Lung (tissue), 12 donors: Measurements from ENCODE around the gene CPSF7. TPM values are rescaled to one million over a fixed set of nuclear protein-coding genes. Genes with fewer than 3 reads are reported as not detected.

Experiments
- ATAC-seq: fragments of 200-7000 bp; cut with Tn5 transposase; one replicate; pipeline ENCODE4 v1.9.1; 2020; ENCODE audit warnings: moderate number of reproducible peaks; ENCODE audit not compliant: insufficient read depth, low FRiP score
- DNase-seq, 3 donors: peaks; one replicate each; pipeline ENCODE4 v3.0.0-alpha.2; 2013 to 2017
- H3K27ac ChIP-seq, 2 donors: one replicate each; pipeline ENCODE4 v1.5.1; 2013; ENCODE audit warnings: mild to moderate bottlenecking in 2 of 2, moderate library complexity in 2 of 2, control low read depth in 1 of 2, inconsistent platforms in 1 of 2, low read depth in 1 of 2, low read length in 1 of 2
- H3K27me3 ChIP-seq, 3 donors: one replicate each; pipeline ENCODE4 v1.5.1; 2013; ENCODE audit warnings: low read length in 2 of 3; ENCODE audit not compliant: control insufficient read depth in 3 of 3, insufficient read depth in 3 of 3
- H3K36me3 ChIP-seq, 4 donors: one replicate each; pipeline ENCODE4 v1.5.1; 2013; ENCODE audit warnings: low read length in 4 of 4, mild to moderate bottlenecking in 1 of 4, moderate library complexity in 1 of 4; ENCODE audit not compliant: control insufficient read depth in 4 of 4, insufficient read depth in 4 of 4
- H3K4me1 ChIP-seq, 5 donors: one replicate each; pipeline ENCODE4 v1.5.1; 2013; ENCODE audit warnings: low read length in 5 of 5, mild to moderate bottlenecking in 2 of 5, moderate library complexity in 1 of 5; ENCODE audit not compliant: control insufficient read depth in 5 of 5, insufficient read depth in 5 of 5
- H3K4me3 ChIP-seq: one replicate; pipeline ENCODE4 v1.5.1; 2013; ENCODE audit warnings: mild to moderate bottlenecking, control low read depth, moderate library complexity
- H3K9ac ChIP-seq, 2 donors: one replicate each; pipeline ENCODE4 v1.5.1; 2013; ENCODE audit warnings: low read length in 2 of 2, control low read depth in 1 of 2; ENCODE audit not compliant: insufficient read depth in 1 of 2
- H3K9me3 ChIP-seq, 4 donors: one replicate each; pipeline ENCODE4 v1.5.1; 2013; ENCODE audit warnings: low read length in 3 of 4, mild to moderate bottlenecking in 1 of 4, moderate library complexity in 1 of 4; ENCODE audit not compliant: control insufficient read depth in 4 of 4, insufficient read depth in 3 of 4
- WGBS, 2 donors: extraction: QIAGEN DNeasy Blood & Tissue Kit; methylation state at CpG; one replicate each; pipeline ENCODE4 v1.1.7; 2013; 5-methylcytosine and 5-hydroxymethylcytosine counted together
- polyA plus RNA-seq, 2 donors: library from polyadenylated mRNA; stranded (reverse); fragments of 200-250 nt; gene quantifications; one replicate each; pipeline ENCODE4 v1.2.1, GENCODE V29; 2013
- total RNA-seq, 2 donors: library from RNA; depleted of rRNA in 1 of 2; stranded (reverse); fragments of >200 nt in 1 of 2; gene quantifications; one replicate each; pipeline ENCODE4 v1.2.1, GENCODE V29; 2014 to 2021
- TF ChIP-seq, protein P1 (sequence below): IDR thresholded peaks from 2 replicates; pipeline ENCODE4 v1.5.1; 2012; ENCODE audit warnings: mild to moderate bottlenecking; ENCODE audit errors: control extremely low read depth, extremely low read depth
- donor health status: control.
- donor health status: control.
- donor health status: Bipolar disorder and iron deficiency.
- donor health status: healthy.
- donor health status: DM: yes; HTN: yes; CAD: no.

CPSF7 gene
- total and polyA plus RNA-seq, 4 donors, result 34.8 to 64.7 (median 52.5) TPM

DNA sequence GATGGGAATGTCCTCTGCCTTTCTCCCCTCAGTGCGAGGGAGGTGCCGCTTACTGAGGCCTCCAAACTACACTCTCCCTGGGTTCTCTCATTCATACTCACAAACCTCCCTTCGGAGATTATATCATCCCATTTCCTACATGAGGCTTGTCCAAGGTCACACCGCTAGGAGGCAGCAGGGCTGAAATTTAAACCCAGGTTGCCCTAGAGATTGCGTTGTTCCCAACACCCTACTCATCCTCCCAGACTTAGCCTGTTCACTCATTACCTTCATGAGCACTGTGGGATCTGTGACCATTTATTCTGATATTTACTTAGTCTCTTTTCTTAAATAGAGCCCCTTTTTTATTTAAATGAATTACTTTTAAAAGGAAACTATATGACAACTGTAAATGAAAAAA, 31.2 kb upstream of the CPSF7 start:
- H3K4me3 ChIP-seq, result no peak overlapping the region
- H3K36me3 ChIP-seq, result peaks cover 0 to 1% (median 0%) of the 10 kb centered on the region in 4 donors
- no peak for ATAC-seq
- H3K27me3 ChIP-seq, result no peaks in the 10 kb centered on the region
- H3K4me1 ChIP-seq, result peaks cover 0 to 2% (median 0%) of the 10 kb centered on the region in 5 donors
- TF ChIP-seq, protein P1, sequence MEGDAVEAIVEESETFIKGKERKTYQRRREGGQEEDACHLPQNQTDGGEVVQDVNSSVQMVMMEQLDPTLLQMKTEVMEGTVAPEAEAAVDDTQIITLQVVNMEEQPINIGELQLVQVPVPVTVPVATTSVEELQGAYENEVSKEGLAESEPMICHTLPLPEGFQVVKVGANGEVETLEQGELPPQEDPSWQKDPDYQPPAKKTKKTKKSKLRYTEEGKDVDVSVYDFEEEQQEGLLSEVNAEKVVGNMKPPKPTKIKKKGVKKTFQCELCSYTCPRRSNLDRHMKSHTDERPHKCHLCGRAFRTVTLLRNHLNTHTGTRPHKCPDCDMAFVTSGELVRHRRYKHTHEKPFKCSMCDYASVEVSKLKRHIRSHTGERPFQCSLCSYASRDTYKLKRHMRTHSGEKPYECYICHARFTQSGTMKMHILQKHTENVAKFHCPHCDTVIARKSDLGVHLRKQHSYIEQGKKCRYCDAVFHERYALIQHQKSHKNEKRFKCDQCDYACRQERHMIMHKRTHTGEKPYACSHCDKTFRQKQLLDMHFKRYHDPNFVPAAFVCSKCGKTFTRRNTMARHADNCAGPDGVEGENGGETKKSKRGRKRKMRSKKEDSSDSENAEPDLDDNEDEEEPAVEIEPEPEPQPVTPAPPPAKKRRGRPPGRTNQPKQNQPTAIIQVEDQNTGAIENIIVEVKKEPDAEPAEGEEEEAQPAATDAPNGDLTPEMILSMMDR, result no peak
- H3K9ac ChIP-seq, result no peak overlapping the region
- no peak for DNase-seq
- H3K27ac ChIP-seq, result no peak overlapping the region
- WGBS, 2 donors, result 93 to 94% methylated on average over 5 of the region's 5 CpGs
- no peaks in the 10 kb centered on the region for H3K9me3 ChIP-seq

DNA sequence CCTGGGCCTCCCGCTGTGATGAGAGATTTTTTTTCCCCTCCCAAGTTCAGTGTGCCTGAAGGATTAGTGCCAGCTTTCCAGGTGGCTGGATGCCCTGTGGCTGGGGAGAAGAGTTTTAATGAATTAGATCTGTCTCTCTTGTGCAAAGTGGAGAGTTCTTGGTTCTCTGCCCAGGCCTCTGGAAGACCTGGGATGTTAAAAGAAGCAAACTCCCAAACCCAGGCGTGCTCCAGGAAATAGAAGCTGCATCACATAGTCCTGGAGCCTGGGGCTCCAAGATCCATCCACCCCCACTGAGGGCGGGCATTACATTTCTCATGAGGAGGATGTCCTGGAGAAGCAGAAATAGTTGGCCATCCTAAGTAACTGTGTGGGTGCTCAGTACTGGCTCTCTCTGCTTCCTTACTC, 30.7 kb upstream of the CPSF7 start:
- no peak overlapping the region for H3K9ac ChIP-seq
- no peaks in the 10 kb centered on the region for H3K9me3 ChIP-seq
- DNase-seq (no peak), ATAC-seq (no peak)
- no peaks in the 10 kb centered on the region for H3K27me3 ChIP-seq
- H3K4me1 ChIP-seq, result peaks cover 0 to 2% (median 0%) of the 10 kb centered on the region in 5 donors
- 82% methylated on average over 3 of the region's 3 CpGs for WGBS, 2 donors
- H3K27ac ChIP-seq, result no peak overlapping the region
- H3K4me3 ChIP-seq, result no peak overlapping the region
- TF ChIP-seq, protein P1, result no peak
- H3K36me3 ChIP-seq, result peaks cover 0 to 5% (median 0%) of the 10 kb centered on the region in 4 donors

DNA sequence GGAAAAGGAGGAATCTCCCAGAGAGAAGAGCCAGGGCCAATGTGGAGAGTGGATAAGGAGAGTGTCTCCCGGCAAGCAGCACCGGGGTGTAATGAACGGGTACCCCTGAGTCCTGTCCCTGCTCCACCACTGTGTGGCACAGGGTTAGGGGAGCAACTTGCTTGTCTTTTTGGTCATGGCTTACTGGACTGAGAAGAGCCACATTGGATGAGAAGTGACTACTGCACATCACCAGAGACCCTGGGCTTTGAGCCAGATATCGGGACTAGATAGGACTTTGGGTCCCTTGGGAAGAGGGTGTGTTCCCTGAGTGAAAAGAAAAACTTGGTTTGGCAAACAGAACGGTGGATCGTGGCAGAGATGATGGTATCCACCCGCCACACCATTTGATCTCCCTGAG, 24.7 kb upstream of the CPSF7 start:
- Histone ChIP-seq H3K27me3 (no peaks in the 10 kb centered on the region), H3K36me3 (peaks cover 0 to 13% (median 1%) of the 10 kb centered on the region in 4 donors), H3K9me3 (no peaks in the 10 kb centered on the region), H3K9ac (no peak overlapping the region), H3K27ac (no peak overlapping the region), H3K4me1 (no peaks in the 10 kb centered on the region), H3K4me3 (no peak overlapping the region)
- WGBS, 2 donors, result 93 to 96% methylated on average over 7 of the region's 7 CpGs
- DNase-seq, result no peak
- no peak for ATAC-seq
- TF ChIP-seq, protein P1, result no peak

DNA sequence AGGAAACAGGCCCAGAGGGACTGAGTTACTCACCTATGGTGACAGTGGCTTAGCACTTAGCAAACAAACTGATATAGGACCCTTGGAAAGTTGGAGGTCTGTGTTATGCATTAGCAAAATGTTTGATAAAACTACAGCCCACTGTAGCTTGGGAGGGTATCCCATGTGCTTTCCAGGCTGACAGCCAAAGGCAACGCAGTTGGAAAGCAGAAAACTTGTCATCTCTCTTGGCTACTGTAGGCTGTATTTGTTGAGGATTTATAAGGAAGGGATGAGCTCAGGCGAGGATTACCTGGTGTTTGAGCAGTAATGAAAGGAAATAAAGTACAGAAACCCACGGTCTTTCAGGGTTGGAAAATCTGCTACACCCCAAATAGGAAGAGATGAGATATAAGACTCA, 23.9 kb upstream of the CPSF7 start:
- Histone ChIP-seq H3K9ac (no peak overlapping the region), H3K27ac (peak overlapping the region in 1 of 2 donors; percentile 16), H3K36me3 (peaks cover 0 to 14% (median 5%) of the 10 kb centered on the region in 4 donors), H3K27me3 (no peaks in the 10 kb centered on the region), H3K9me3 (no peaks in the 10 kb centered on the region), H3K4me1 (peaks cover 0 to 5% (median 0%) of the 10 kb centered on the region in 5 donors), H3K4me3 (no peak overlapping the region)
- WGBS, 2 donors, result 68 to 90% methylated on average over 3 of the region's 3 CpGs
- DNase-seq (peak in 1 of 3 donors; percentile 21), ATAC-seq (no peak)
- TF ChIP-seq, protein P1, result no peak
